HG03442 (cell line): ENCODE measurements around the gene OR51V1.
"Not testable (repeated sequence)": the region's sequence is repeated elsewhere in the genome, so short reads cannot be mapped to it uniquely, and the experiment has no call there.

Source experiments
- ATAC-seq: cut with Tn5 transposase; IDR thresholded peaks from one replicate; pipeline ENCODE4 v1.9.1; 2021; ENCODE audit warnings: mild to moderate bottlenecking, moderate library complexity; ENCODE audit not compliant: unreplicated experiment

OR51V1 gene

GRCh38 chr11:5171856-5172255, 28.6 kb downstream of the OR51V1 start:
- no peak for ATAC-seq

DNA sequence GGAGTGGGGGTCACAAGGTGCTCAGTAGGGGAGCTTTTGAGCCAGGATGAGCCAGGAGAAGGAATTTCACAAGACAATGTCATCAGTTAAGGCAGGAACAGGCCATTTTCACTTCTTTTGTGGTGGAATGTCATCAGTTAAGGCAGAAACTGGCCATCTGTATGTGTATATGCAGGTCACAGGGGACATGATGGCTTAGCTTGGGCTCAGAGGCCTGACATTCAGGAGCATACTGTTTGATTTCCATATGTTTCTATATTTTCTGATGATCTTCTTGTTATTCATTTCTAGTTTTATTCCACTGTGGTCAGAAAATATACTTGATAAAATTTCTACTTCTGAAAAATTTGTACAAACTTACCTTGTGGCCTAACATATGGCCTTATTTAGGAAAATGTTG, 34.6 kb downstream of the OR51V1 start:
- ATAC-seq, result not testable (repeated sequence)

- not testable (repeated sequence) for ATAC-seq
Measured at GRCh38 chr11:5164807-5165206, 35.7 kb downstream of the OR51V1 start.

DNA sequence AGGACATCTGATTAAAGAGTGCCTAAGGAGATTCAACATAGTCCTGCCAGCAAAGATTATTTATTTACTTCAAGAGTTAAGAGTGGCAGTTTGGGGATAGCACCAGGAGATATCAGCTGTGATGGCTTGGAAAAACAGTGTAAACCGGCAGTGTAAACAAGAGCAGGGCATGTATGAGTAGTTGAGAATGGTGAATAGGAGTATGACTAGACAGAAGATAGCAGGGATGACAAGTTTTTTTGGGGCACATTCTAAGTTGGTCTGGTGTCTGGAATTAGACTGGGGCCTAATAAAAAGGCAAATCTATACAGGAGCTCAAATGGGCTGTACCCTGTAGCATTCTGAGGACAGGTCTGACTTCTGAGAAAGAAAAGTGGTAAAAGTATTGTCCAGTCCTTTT, 39.4 kb downstream of the OR51V1 start:
- not testable (repeated sequence) for ATAC-seq

DNA sequence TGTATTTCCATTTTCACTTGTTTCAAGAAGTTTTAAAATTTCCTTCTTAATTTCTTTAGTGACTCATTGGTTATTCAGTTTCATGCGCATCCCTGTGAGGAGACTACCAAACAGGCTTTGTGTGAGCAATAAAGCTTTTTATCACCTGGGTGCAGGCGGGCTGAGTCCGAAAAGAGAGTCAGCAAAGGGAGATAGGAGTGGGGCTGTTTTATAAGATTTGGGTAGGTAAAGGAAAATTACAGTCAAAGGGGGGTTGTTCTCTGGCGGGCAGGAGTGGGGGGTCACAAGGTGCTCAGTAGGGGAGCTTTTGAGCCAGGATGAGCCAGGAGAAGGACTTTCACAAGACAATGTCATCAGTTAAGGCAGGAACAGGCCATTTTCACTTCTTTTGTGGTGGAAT, 40.3 kb downstream of the OR51V1 start:
- not testable (repeated sequence) for ATAC-seq

DNA sequence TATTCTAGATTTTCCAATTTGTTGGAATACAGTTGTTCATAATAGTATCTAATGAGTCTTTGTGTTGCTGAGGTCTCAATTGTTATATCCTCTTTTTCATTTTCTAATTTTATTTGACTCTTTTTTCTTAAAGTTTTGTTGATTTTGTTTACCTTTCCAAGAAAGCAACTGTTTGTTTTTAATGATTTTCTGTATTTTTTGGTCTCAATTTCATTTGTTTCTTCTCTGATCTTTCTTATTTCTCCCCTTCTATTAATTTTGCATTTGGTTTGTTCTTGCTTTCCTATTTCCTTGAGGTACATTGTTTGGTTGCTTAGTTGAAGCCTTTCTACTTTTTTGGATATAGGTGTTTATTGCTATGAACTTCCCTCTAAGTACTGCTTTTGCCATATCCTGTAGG, 40.7 kb downstream of the OR51V1 start:
- ATAC-seq, result no peak

GRCh38 chr11:5154657-5155056, 45.8 kb downstream of the OR51V1 start, which contains the start of gene OR52A1:
Gene OR52A1, minus strand, starts transcription at chr11:5154757. Its CDS starts 2,388 bp downstream, at chr11:5152369.
- ATAC-seq, result no peak

DNA sequence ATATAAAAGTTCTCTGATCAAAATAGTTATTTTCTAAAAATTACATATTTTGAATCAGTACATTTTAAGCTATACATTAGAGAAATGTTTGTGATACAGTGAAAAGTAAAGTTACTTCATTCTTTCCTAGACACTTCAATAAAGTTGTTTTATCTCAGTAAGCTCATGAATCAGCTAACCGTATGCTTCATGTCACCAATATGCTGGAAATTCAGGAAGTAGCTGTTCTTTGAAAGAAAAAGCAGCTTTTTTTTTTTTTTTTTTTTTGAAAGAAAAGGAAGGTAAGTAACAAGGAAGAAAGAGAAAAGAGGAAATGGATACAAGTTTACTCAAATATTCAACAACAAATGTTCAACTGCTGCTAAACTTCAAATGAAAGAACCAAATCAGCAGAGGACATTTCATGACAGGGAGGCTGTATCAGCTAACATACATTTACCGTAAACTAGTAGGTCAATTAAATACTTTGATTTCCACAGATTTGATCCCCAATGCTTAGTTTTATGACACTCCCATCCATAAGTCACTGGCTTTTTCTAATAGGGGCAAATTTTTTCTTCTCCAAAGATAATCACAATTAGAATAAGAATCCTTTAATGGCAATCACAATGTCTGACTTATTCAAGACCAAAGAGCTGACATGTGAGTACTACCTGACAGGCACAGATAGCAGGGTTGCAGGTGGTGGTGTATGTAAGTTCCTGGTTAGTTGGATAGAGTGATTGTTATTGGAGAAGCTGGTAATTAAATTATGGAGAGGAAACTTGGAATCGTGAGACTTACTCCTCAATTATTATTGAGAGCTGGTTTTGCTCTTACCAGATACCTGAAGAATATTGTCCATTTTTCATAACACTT, 46.7 kb downstream of the OR51V1 start:
- no peak for ATAC-seq

DNA sequence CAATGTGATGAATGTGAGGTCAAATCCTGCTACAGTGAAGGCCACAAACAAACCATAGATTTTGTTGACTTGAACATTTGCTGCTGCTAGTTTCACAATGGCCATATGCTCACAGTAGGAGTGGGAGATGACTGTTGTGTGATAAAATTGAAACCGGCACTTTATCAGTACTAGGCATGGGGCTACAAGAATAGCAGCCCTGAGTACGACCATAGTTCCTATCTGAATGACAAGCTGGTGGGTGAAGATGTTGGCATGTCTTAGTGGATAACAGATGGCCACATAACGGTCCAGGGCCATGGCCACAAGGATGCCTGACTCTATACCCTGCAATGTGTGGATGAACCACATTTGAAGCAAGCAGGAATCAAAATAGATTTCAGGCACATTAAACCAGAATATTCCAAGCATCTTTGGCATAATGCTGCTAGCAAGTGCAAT, 48.7 kb downstream of the OR51V1 start:
- no peak for ATAC-seq
